CD14-positive monocyte (primary cell): ENCODE results near the gene ALDH18A1. TPM values are rescaled to one million over a fixed set of nuclear protein-coding genes. Genes with fewer than 3 reads are reported as not detected.

Experiments
- DNase-seq, 3 donors: peaks; one replicate each; pipeline ENCODE4 v3.0.0-alpha.2; 2011 to 2022
- H2AFZ ChIP-seq: 2 replicates; pipeline ENCODE4 v1.6.0; 2012; ENCODE audit warnings: mild to moderate bottlenecking, low read depth, low read length, inconsistent platforms; ENCODE audit not compliant: insufficient read depth, poor library complexity, severe bottlenecking
- H3K27ac ChIP-seq, 2 donors: 1 replicate in 1 of 2; 2 replicates in 1 of 2; pipeline ENCODE4 v1.5.1; 2012 to 2013; ENCODE audit warnings: low read length in 2 of 2, control low read depth in 1 of 2, inconsistent platforms in 1 of 2, low read depth in 1 of 2, mild to moderate bottlenecking in 1 of 2
- H3K27me3 ChIP-seq, 2 donors: one replicate each; pipeline versions ENCODE4 v1.6.0 to v1.6.1; 2011 to 2013; ENCODE audit warnings: low read length in 2 of 2; ENCODE audit not compliant: control insufficient read depth in 2 of 2, insufficient read depth in 2 of 2
- H3K36me3 ChIP-seq, 2 donors: replicated peaks in 1 of 2; 1 replicate in 1 of 2; 2 replicates in 1 of 2; pipeline versions ENCODE4 v1.5.1 to v1.6.1; 2012 to 2013; ENCODE audit warnings: low read length in 2 of 2, control low read depth in 1 of 2, inconsistent platforms in 1 of 2, mild to moderate bottlenecking in 1 of 2; ENCODE audit not compliant: insufficient read depth in 2 of 2, control insufficient read depth in 1 of 2
- H3K4me1 ChIP-seq, 2 donors: 1 replicate in 1 of 2; 2 replicates in 1 of 2; pipeline versions ENCODE4 v1.5.1 to v1.6.1; 2012 to 2013; ENCODE audit warnings: low read length in 2 of 2, control low read depth in 1 of 2, inconsistent platforms in 1 of 2, mild to moderate bottlenecking in 1 of 2, moderate library complexity in 1 of 2; ENCODE audit not compliant: insufficient read depth in 2 of 2, control insufficient read depth in 1 of 2
- H3K4me2 ChIP-seq: replicated peaks from 2 replicates; pipeline ENCODE3; 2012; ENCODE audit warnings: low read length, moderate library complexity, mild to moderate bottlenecking; ENCODE audit not compliant: poor library complexity, severe bottlenecking; ENCODE audit errors: extremely low read depth
- H3K4me3 ChIP-seq, 3 experiments: fragments of 200-600 bp in 1 of 3; sonication (generic) in 1 of 3; replicated peaks in 1 of 3; 1 replicate in 2 of 3; 2 replicates in 1 of 3; pipeline ENCODE4 v1.5.1; 2011 to 2013; ENCODE audit warnings: low read length in 3 of 3, mild to moderate bottlenecking in 3 of 3, control low read depth in 2 of 3, low read depth in 2 of 3, inconsistent platforms in 1 of 3, moderate library complexity in 1 of 3
- H3K79me2 ChIP-seq: 2 replicates; pipeline ENCODE4 v1.6.0; 2012; ENCODE audit warnings: mild to moderate bottlenecking, control low read depth, inconsistent platforms, low read length, moderate library complexity; ENCODE audit not compliant: insufficient read depth
- H3K9ac ChIP-seq: 2 replicates; pipeline ENCODE4 v1.6.0; 2017; ENCODE audit warnings: low read length, mild to moderate bottlenecking; ENCODE audit not compliant: insufficient read depth, poor library complexity, severe bottlenecking
- H3K9me3 ChIP-seq, 2 donors: replicated peaks in 1 of 2; 1 replicate in 1 of 2; 2 replicates in 1 of 2; pipeline versions ENCODE4 v1.5.1 to v1.6.1; 2012 to 2013; ENCODE audit warnings: low read length in 2 of 2, control low read depth in 1 of 2; ENCODE audit not compliant: control insufficient read depth in 1 of 2, insufficient read depth in 1 of 2
- H4K20me1 ChIP-seq: 2 replicates; pipeline ENCODE4 v1.6.0; 2012; ENCODE audit warnings: mild to moderate bottlenecking, low read length, control low read depth, moderate library complexity; ENCODE audit not compliant: insufficient read depth
- H3K27ac Mint-ChIP-seq, 7 donors: one replicate each; pipeline ENCODE4 v1.8.0; 2020; ENCODE audit warnings: mild to moderate bottlenecking in 7 of 7, mixed read lengths in 7 of 7, moderate library complexity in 6 of 7, inconsistent platforms in 2 of 7
- H3K27me3 Mint-ChIP-seq, 3 donors: one replicate each; pipeline ENCODE4 v1.8.0; 2021 to 2022; ENCODE audit warnings: low read depth in 3 of 3, mild to moderate bottlenecking in 3 of 3, mixed read lengths in 3 of 3, moderate library complexity in 3 of 3, inconsistent platforms in 1 of 3
- H3K36me3 Mint-ChIP-seq, 2 donors: one replicate each; pipeline ENCODE4 v1.8.0; 2020; ENCODE audit warnings: mixed read lengths in 2 of 2, inconsistent platforms in 1 of 2, mild to moderate bottlenecking in 1 of 2
- H3K4me1 Mint-ChIP-seq: one replicate; pipeline ENCODE4 v1.8.0; 2020; ENCODE audit warnings: mild to moderate bottlenecking, mixed read lengths
- H3K4me3 Mint-ChIP-seq, 2 donors: one replicate each; pipeline ENCODE4 v1.8.0; 2020; ENCODE audit warnings: mild to moderate bottlenecking in 2 of 2, mixed read lengths in 2 of 2, moderate library complexity in 1 of 2
- H3K9me3 Mint-ChIP-seq, 7 donors: one replicate each; pipeline ENCODE4 v1.8.0; 2020 to 2022; ENCODE audit warnings: mixed read lengths in 7 of 7, mild to moderate bottlenecking in 6 of 7, moderate library complexity in 6 of 7, inconsistent platforms in 2 of 7
- WGBS: methylation state at CpG from one replicate; pipeline ENCODE4 v1.1.5; 2013; ENCODE audit warnings: missing lambda C conversion rate; ENCODE audit not compliant: insufficient coverage; 5-methylcytosine and 5-hydroxymethylcytosine counted together
- intact Hi-C, 2 donors: fragments of 100-400 bp; cut with micrococcal nuclease; formaldehyde crosslinking; loops; one replicate each; pipeline versions ENCODE4 v1.15.0 to v1.15.1; 2023
- polyA plus RNA-seq, 3 donors: library from polyadenylated mRNA; depleted of rRNA in 1 of 3; unstranded in 2 of 3; stranded (reverse) in 1 of 3; fragments of 300-500 nt in 2 of 3; fragments of >200 nt in 1 of 3; fragmentation: Illumina TruSeq in 2 of 3; gene quantifications; 1 replicate in 2 of 3; 2 replicates in 1 of 3; pipeline ENCODE4 v1.2.3, GENCODE V29; 2012 to 2021
- TF ChIP-seq, protein P1 (sequence below): fragments of 200-600 bp; IDR thresholded peaks from one replicate; pipeline ENCODE4 v1.8.0; 2022; ENCODE audit warnings: antibody characterized with exemption, mild to moderate bottlenecking

The ALDH18A1 gene
- polyA plus RNA-seq, 3 donors, result 1.7 to 2.6 (median 2.6) TPM

DNA sequence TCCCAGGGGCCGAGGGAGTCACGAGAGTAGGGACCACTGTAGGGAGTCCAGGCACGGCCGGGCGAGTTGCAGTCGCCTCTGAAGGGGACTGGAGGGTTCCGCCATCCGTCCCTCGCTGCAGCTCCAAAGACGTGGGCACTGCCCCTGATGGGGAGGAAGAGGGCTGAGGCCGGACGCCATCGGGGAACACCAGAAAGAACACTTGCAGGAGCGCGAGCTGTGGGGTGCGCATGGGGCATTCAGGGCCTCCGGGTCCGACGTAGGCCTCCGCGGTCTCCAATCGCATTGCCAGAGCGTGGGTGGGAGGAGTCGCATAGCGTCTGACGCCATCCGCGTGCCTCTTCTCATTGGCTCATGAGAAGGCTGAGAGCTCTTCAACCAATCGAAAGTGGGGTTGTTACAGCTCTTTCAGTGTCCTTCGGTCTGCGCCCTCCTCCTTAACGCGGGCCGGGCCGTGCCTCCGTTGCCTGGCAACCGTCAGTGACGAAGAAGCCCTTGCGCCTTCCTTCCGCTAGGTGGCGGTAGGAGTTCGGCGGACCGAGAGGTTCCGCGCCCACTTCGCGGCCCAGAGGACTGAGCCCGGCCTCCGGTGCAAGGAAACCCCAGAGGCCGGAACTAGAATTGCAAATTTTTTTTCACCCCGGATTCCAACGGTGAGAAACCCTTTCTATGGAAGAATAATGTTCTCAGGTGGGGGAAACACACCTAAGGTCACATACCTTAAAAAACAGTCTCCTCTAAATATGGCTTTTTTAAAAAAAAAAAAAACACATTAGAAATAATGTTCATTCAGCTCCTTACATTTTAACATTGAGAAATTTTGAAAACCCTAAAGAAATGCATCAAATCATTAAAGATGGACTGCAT, 37.4 kb upstream of the ALDH18A1 start, which contains the start of gene TCTN3:
Gene TCTN3, minus strand, starts transcription at position 260 of the 867 bp plus-strand sequence. Its CDS starts 28 bp downstream, at position 232.
- Histone ChIP-seq H3K79me2 (peaks cover 10% of the 10 kb centered on the region), H3K27ac (peak within 1 kb of the TSS; percentile 57 to 88), H3K4me1 (peaks cover 40 to 45% of the 10 kb centered on the region in 2 donors), H4K20me1 (no peaks in the 10 kb centered on the region), H3K4me3 (peak within 1 kb of the TSS; percentile 88 to 97 (median 92)), H3K4me2 (peak within 1 kb of the TSS; percentile 98), H3K27me3 (no peaks in the 10 kb centered on the region), H3K9me3 (no peaks in the 10 kb centered on the region), H2AFZ (peak within 1 kb of the TSS; percentile 99), H3K9ac (peak within 1 kb of the TSS; percentile 82), H3K36me3 (peaks cover 5 to 20% of the 10 kb centered on the region in 2 donors)
- intact Hi-C loops, result loop anchor here (2.0 to 10.0 kb wide), 2 partner anchors 147 to 351 kb away; partner anchors contain the start of gene CCNJ (in 1 of the 2)
- Mint-ChIP-seq H3K4me1 (peaks cover 47% of the 10 kb centered on the region), H3K4me3 (peak within 1 kb of the TSS; percentile 97 to 99), H3K27ac (peak within 1 kb of the TSS; percentile 86 to 98 (median 95)), H3K36me3 (peaks cover 19 to 32% of the 10 kb centered on the region in 2 donors), H3K9me3 (peaks cover 0 to under 1% (median 0%) of the 10 kb centered on the region in 7 donors), H3K27me3 (peaks cover 0 to 4% (median 0%) of the 10 kb centered on the region in 3 donors)
- peak; percentile 99 to 100 (median 100) for DNase-seq
- under 1% methylated on average over 48 of the region's 53 CpGs for WGBS
- TF ChIP-seq, protein P1, sequence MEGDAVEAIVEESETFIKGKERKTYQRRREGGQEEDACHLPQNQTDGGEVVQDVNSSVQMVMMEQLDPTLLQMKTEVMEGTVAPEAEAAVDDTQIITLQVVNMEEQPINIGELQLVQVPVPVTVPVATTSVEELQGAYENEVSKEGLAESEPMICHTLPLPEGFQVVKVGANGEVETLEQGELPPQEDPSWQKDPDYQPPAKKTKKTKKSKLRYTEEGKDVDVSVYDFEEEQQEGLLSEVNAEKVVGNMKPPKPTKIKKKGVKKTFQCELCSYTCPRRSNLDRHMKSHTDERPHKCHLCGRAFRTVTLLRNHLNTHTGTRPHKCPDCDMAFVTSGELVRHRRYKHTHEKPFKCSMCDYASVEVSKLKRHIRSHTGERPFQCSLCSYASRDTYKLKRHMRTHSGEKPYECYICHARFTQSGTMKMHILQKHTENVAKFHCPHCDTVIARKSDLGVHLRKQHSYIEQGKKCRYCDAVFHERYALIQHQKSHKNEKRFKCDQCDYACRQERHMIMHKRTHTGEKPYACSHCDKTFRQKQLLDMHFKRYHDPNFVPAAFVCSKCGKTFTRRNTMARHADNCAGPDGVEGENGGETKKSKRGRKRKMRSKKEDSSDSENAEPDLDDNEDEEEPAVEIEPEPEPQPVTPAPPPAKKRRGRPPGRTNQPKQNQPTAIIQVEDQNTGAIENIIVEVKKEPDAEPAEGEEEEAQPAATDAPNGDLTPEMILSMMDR, result peak; percentile 99

DNA sequence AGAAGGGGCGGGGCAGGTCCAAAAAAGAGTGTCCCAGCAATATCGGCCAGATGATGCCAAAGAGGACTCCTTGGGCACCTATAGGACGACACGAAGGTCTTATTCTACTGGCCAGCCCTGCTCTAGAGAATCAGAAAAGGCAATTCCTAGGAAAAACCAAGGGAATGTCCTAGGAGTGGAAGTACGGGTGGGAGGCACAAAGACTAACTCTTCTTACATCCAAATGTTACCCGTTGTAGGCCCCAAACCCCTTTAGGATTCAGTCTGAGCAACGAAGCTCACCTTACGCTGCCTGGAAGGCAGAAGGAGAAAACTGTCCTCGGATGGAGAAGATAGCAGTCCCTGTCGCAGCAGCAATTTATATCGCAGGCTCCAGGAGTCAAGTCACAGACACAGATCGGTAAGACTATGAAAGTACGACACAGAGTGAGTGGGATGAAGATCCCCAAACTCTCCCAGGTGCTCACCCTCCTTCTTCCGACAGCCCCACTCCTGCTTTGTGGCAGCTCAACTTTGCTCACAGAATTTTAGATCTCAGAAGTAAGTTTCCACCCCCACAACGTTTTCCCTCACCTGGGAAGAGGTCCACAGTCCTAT, 36.7 kb upstream of the ALDH18A1 start:
- H3K4me1 ChIP-seq, result peaks cover 33 to 38% of the 10 kb centered on the region in 2 donors
- no peaks in the 10 kb centered on the region for H4K20me1 ChIP-seq
- peaks cover 10% of the 10 kb centered on the region for H3K79me2 ChIP-seq
- peak overlapping the region; percentile 97 to 99 for H3K4me3 Mint-ChIP-seq
- no peaks in the 10 kb centered on the region for H3K9me3 ChIP-seq
- intact Hi-C loops, result loop anchor here (2.0 to 10.0 kb wide), 2 partner anchors 148 to 352 kb away; partner anchors contain the start of gene CCNJ (in 1 of the 2)
- peak overlapping the region; percentile 98 for H3K4me2 ChIP-seq
- H3K4me3 ChIP-seq, result peak overlapping the region; percentile 88 to 97 (median 92)
- H3K36me3 ChIP-seq, result peaks cover 7 to 25% of the 10 kb centered on the region in 2 donors
- peaks cover 18 to 33% of the 10 kb centered on the region in 2 donors for H3K36me3 Mint-ChIP-seq
- WGBS, result 24% methylated on average over 10 of the region's 15 CpGs
- no peaks in the 10 kb centered on the region for H3K9me3 Mint-ChIP-seq
- H2AFZ ChIP-seq, result peak overlapping the region; percentile 99
- peak overlapping the region; percentile 82 for H3K9ac ChIP-seq
- no peaks in the 10 kb centered on the region for H3K27me3 ChIP-seq
- H3K27me3 Mint-ChIP-seq, result peaks cover 0 to 4% (median 0%) of the 10 kb centered on the region in 3 donors
- TF ChIP-seq, protein P1, result no peak
- peak overlapping the region; percentile 57 to 88 for H3K27ac ChIP-seq
- DNase-seq, result peak in 1 of 3 donors; percentile 8
- peaks cover 40% of the 10 kb centered on the region for H3K4me1 Mint-ChIP-seq
- peak overlapping the region; percentile 86 to 98 (median 95) for H3K27ac Mint-ChIP-seq
